Measurements from ENCODE around the gene PDK4.

GRCh38 chr7:95602421-95602820, 6.1 kb upstream of the PDK4 start:
- TF ChIP-seq CTCF (IDR thresholded peaks at IDR 0.05) (no peak), POLR2A (IDR thresholded peaks at IDR 0.05) (no peak)
